IMR-90 (cell line): Measurements from ENCODE around the gene ZCCHC3. TPM values are rescaled to one million over a fixed set of nuclear protein-coding genes. Genes with fewer than 3 reads are reported as not detected.

ENCODE experiments used
- ATAC-seq: fragments of 200-7000 bp; cut with Tn5 transposase; 2 replicates; pipeline ENCODE4 v1.9.1; 2020; ENCODE audit warnings: low read depth, mild to moderate bottlenecking, moderate library complexity
- BruUV-seq: library from RNA; stranded (reverse); fragments of 400-500 nt; replicated peaks from 2 replicates; lab custom pipeline; 2021; lab: Mats Ljungman, UMichigan
- CTCF ChIA-PET: fragments of 300-600 bp; formaldehyde crosslinking; extraction: SDS; loops from one replicate; lab custom pipeline; 2021; ENCODE audit warnings: antibody characterized with exemption; lab: Yijun Ruan, JAX
- POLR2A ChIA-PET: fragments of 300-600 bp; sonication (Branson Sonifier 250); formaldehyde crosslinking; loops from one replicate; lab custom pipeline; 2022; ENCODE audit warnings: antibody characterized with exemption; ENCODE audit not compliant: unreplicated experiment; lab: Charles Lee
- DNase-seq: peaks from one replicate; pipeline ENCODE4 v3.0.0; 2013
- H2AFZ ChIP-seq: replicated peaks from 2 replicates; pipeline ENCODE3; 2013; ENCODE audit warnings: low read length, mild to moderate bottlenecking; ENCODE audit not compliant: poor library complexity
- H2AK5ac ChIP-seq: 2 replicates; pipeline ENCODE4 v1.6.1; 2013; ENCODE audit warnings: low read depth, low read length, inconsistent platforms
- H2AK9ac ChIP-seq: replicated peaks from 2 replicates; pipeline ENCODE3; 2013; ENCODE audit warnings: mild to moderate bottlenecking, low read depth, low read length, moderate library complexity; ENCODE audit not compliant: poor library complexity
- H2BK120ac ChIP-seq: 2 replicates; pipeline ENCODE4 v1.6.1; 2013; ENCODE audit warnings: low read depth, low read length, inconsistent platforms
- H2BK15ac ChIP-seq: 3 replicates; pipeline ENCODE4 v1.6.1; 2013; ENCODE audit warnings: low read depth, low read length, inconsistent platforms
- H2BK20ac ChIP-seq: 2 replicates; pipeline ENCODE4 v1.6.1; 2013; ENCODE audit warnings: low read depth, mild to moderate bottlenecking, inconsistent platforms, low read length, moderate library complexity
- H2BK5ac ChIP-seq: 2 replicates; pipeline ENCODE4 v1.6.1; 2013; ENCODE audit warnings: mild to moderate bottlenecking, low read depth, low read length, inconsistent platforms; ENCODE audit not compliant: poor library complexity, severe bottlenecking
- H3K14ac ChIP-seq: replicated peaks from 2 replicates; pipeline ENCODE4 v1.6.1; 2013; ENCODE audit warnings: low read depth, low read length, inconsistent platforms
- H3K18ac ChIP-seq: 2 replicates; pipeline ENCODE4 v1.6.1; 2013; ENCODE audit warnings: low read depth, low read length, control low read depth
- H3K23ac ChIP-seq: 2 replicates; pipeline ENCODE4 v1.6.1; 2013; ENCODE audit warnings: low read depth, low read length, inconsistent platforms
- H3K27ac ChIP-seq: 2 replicates; pipeline ENCODE4 v1.5.1; 2013; ENCODE audit warnings: mild to moderate bottlenecking, control low read depth, low read length; ENCODE audit not compliant: insufficient read depth
- H3K27me3 ChIP-seq: 2 replicates; pipeline ENCODE4 v1.6.1; 2013; ENCODE audit warnings: low read length; ENCODE audit not compliant: control insufficient read depth, insufficient read depth
- H3K36me3 ChIP-seq: 2 replicates; pipeline ENCODE4 v1.6.1; 2013; ENCODE audit warnings: low read length, mixed read lengths; ENCODE audit not compliant: control insufficient read depth, insufficient read depth
- H3K4ac ChIP-seq: 2 replicates; pipeline ENCODE4 v1.6.1; 2013; ENCODE audit warnings: low read depth, low read length, inconsistent platforms
- H3K4me1 ChIP-seq: 2 replicates; pipeline ENCODE4 v1.6.1; 2013; ENCODE audit warnings: low read length, mixed read lengths; ENCODE audit not compliant: control insufficient read depth, insufficient read depth
- H3K4me2 ChIP-seq: 2 replicates; pipeline ENCODE4 v1.6.1; 2013; ENCODE audit warnings: low read depth, mild to moderate bottlenecking, control low read depth, low read length, moderate library complexity
- H3K4me3 ChIP-seq: 2 replicates; pipeline ENCODE4 v1.5.1; 2013; ENCODE audit warnings: low read depth, mild to moderate bottlenecking, control low read depth, low read length, moderate library complexity; ENCODE audit not compliant: insufficient read depth
- H3K56ac ChIP-seq: 2 replicates; pipeline ENCODE4 v1.6.1; 2013; ENCODE audit warnings: low read length, inconsistent platforms; ENCODE audit not compliant: insufficient read depth; ENCODE audit errors: extremely low read depth
- H3K79me1 ChIP-seq, 2 experiments: 2 replicates each; pipeline ENCODE4 v1.6.1; 2013; ENCODE audit warnings: low read length in 2 of 2, inconsistent platforms in 1 of 2, low read depth in 1 of 2
- H3K9ac ChIP-seq: 2 replicates; pipeline ENCODE4 v1.6.1; 2013; ENCODE audit warnings: low read depth, low read length, control low read depth
- H3K9me1 ChIP-seq: 2 replicates; pipeline ENCODE4 v1.6.1; 2013; ENCODE audit warnings: low read length, inconsistent platforms; ENCODE audit not compliant: insufficient read depth
- H3K9me3 ChIP-seq: 2 replicates; pipeline ENCODE4 v1.6.1; 2013; ENCODE audit warnings: low read length; ENCODE audit not compliant: control insufficient read depth, insufficient read depth
- H4K20me1 ChIP-seq: 2 replicates; pipeline ENCODE4 v1.6.1; 2013; ENCODE audit warnings: low read length, inconsistent platforms; ENCODE audit not compliant: insufficient read depth
- H4K5ac ChIP-seq: 2 replicates; pipeline ENCODE4 v1.6.1; 2013; ENCODE audit warnings: mild to moderate bottlenecking, low read depth, low read length, control low read depth
- H4K8ac ChIP-seq, 2 experiments: 2 replicates each; pipeline ENCODE4 v1.6.1; 2013; ENCODE audit warnings: low read depth in 2 of 2, low read length in 2 of 2, control low read depth in 1 of 2, inconsistent platforms in 1 of 2
- H4K91ac ChIP-seq: 2 replicates; pipeline ENCODE4 v1.6.1; 2013; ENCODE audit warnings: low read depth, low read length, inconsistent platforms; ENCODE audit not compliant: insufficient read depth
- CEBPB ChIP-seq: IDR thresholded peaks from 2 replicates; pipeline ENCODE4 v1.6.1; 2012; ENCODE audit warnings: low read depth, low read length, improper control_type of control experiment
- MAZ ChIP-seq: IDR thresholded peaks from 2 replicates; pipeline ENCODE4 v1.6.1; 2012; ENCODE audit warnings: low read depth, mild to moderate bottlenecking, low read length, improper control_type of control experiment, moderate library complexity, borderline replicate concordance
- MXI1 ChIP-seq: IDR thresholded peaks from 2 replicates; pipeline ENCODE4 v1.6.1; 2012; ENCODE audit warnings: low read depth, mild to moderate bottlenecking, low read length, moderate library complexity, borderline replicate concordance
- NFE2L2 ChIP-seq: fragments of 150-350 bp; IDR thresholded peaks from 2 replicates; pipeline ENCODE4 v1.6.1; 2016; ENCODE audit warnings: low read depth, mild to moderate bottlenecking, low read length
- RCOR1 ChIP-seq: IDR thresholded peaks from 2 replicates; pipeline ENCODE4 v1.6.1; 2012; ENCODE audit warnings: mild to moderate bottlenecking, low read length, improper control_type of control experiment; ENCODE audit not compliant: insufficient replicate concordance
- RFX5 ChIP-seq: IDR thresholded peaks from 2 replicates; pipeline ENCODE4 v1.8.0; 2012; ENCODE audit warnings: low read depth, mild to moderate bottlenecking, low read length, moderate library complexity
- WGBS, 2 experiments: methylation state at CpG; one replicate each; pipeline versions ENCODE4 v1.1.5 to v1.1.7; 2013; ENCODE audit warnings: missing lambda C conversion rate in 2 of 2; ENCODE audit not compliant: insufficient read length in 1 of 2; ENCODE audit errors: extremely low coverage in 2 of 2; 5-methylcytosine and 5-hydroxymethylcytosine counted together
- dilution Hi-C: fragments of 300-500 bp; cut with HindIII; formaldehyde crosslinking; loops from one replicate; pipeline ENCODE4 v1.14.3; 2018; ENCODE audit warnings: low sequenced_read_pairs; ENCODE audit not compliant: unreplicated experiment
- in situ Hi-C: fragments of 300-500 bp; cut with MboI; formaldehyde crosslinking; loops from 3 replicates; pipeline ENCODE4 v1.14.3; 2019; ENCODE audit warnings: low sequenced_read_pairs, inconsistent platforms, mixed read lengths
- intact Hi-C: fragments of 100-400 bp; cut with micrococcal nuclease; formaldehyde crosslinking; loops from 2 replicates; pipeline ENCODE4 v1.10.0; 2022
- polyA plus RNA-seq, 3 experiments: library from polyadenylated mRNA; depleted of rRNA; stranded (reverse); fragments of >200 nt; gene quantifications; 2 replicates each; pipeline ENCODE4 v1.2.3, GENCODE V29; 2012; ENCODE audit warnings: low replicate concordance in 1 of 3
- total RNA-seq: library from RNA; depleted of rRNA; stranded (reverse); fragments of >200 nt; gene quantifications from 2 replicates; pipeline ENCODE4 v1.2.3, GENCODE V29; 2012
- TF ChIP-seq, protein P1 (sequence below): conservative IDR thresholded peaks from 2 replicates; pipeline ENCODE4 v1.5.1; 2012; ENCODE audit warnings: mild to moderate bottlenecking, low read depth, low read length, improper control_type of control experiment

ZCCHC3 gene
- total and polyA plus RNA-seq, 2 of the 4 experiments (the other 2 are of a cell fraction), result 8.2 to 10.9 TPM

DNA sequence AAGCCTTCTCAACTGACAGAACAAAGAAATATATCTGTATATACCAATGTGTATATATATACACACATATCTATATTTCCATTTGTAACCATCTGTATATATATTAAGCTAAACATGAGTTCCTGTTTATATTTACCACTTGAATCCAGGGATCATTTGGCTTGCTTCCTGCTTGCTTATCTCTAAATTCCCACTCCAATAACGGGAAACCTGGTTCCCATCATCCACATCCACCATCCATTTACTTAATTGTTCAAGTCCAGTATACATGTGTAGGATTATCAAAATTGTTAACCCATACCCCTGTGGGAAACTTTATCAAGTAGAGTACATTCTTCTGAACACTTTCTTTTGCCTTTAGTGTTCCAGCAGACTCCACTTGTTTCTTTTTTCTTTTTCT lies 15.5 kb downstream of the ZCCHC3 start:
- in situ Hi-C loops, result no loop called here
- Histone ChIP-seq H2AK5ac (no peak overlapping the region), H2BK5ac (no peak overlapping the region), H4K91ac (no peak overlapping the region), H3K23ac (no peak overlapping the region), H4K20me1 (no peaks in the 10 kb centered on the region), H3K18ac (no peak overlapping the region), H3K9me1 (peaks cover 7% of the 10 kb centered on the region; the same call in 1 of the 2 replicates), H2AFZ (no peak overlapping the region), H3K4ac (no peak overlapping the region), H4K5ac (no peak overlapping the region), H3K36me3 (no peaks in the 10 kb centered on the region), H3K4me2 (no peak overlapping the region), H4K8ac (no peak overlapping the region), H3K14ac (no peak overlapping the region), H3K9ac (no peak overlapping the region), H2BK120ac (no peak overlapping the region), H2AK9ac (no peak overlapping the region), H3K79me1 (peaks cover 0 to 4% of the 10 kb centered on the region in 2 experiments; a peak in 1 of 4 replicates), H3K4me3 (no peak overlapping the region), H2BK15ac (no peak overlapping the region), H3K4me1 (peaks cover 17% of the 10 kb centered on the region), H3K56ac (no peak overlapping the region), H3K27ac (no peak overlapping the region), H3K9me3 (no peaks in the 10 kb centered on the region), H2BK20ac (no peak overlapping the region), H3K27me3 (no peaks in the 10 kb centered on the region)
- dilution Hi-C loops, result no loop called here
- DNase-seq (no peak), ATAC-seq (no peak)
- WGBS, 2 experiments, result no CpG with 5 or more reads among the region's 1 CpG
- TF ChIP-seq NFE2L2 (no peak), MXI1 (no peak), RCOR1 (no peak), RFX5 (no peak), MAZ (no peak), CEBPB (no peak)
- TF ChIP-seq, protein P1, sequence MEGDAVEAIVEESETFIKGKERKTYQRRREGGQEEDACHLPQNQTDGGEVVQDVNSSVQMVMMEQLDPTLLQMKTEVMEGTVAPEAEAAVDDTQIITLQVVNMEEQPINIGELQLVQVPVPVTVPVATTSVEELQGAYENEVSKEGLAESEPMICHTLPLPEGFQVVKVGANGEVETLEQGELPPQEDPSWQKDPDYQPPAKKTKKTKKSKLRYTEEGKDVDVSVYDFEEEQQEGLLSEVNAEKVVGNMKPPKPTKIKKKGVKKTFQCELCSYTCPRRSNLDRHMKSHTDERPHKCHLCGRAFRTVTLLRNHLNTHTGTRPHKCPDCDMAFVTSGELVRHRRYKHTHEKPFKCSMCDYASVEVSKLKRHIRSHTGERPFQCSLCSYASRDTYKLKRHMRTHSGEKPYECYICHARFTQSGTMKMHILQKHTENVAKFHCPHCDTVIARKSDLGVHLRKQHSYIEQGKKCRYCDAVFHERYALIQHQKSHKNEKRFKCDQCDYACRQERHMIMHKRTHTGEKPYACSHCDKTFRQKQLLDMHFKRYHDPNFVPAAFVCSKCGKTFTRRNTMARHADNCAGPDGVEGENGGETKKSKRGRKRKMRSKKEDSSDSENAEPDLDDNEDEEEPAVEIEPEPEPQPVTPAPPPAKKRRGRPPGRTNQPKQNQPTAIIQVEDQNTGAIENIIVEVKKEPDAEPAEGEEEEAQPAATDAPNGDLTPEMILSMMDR, result no peak
- BruUV-seq, result no TSS peak
- intact Hi-C loops, result no loop called here
- POLR2A ChIA-PET, result no interaction called here
- CTCF ChIA-PET, result no interaction called here
